Measurements from ENCODE around the gene AP2A2.

Gene AP2A2

GRCh38 chr11:1026641-1027482 is 101.2 kb downstream of the AP2A2 start:
- Histone ChIP-seq H3K36me3 (ENCODE audit: control insufficient read depth in 2 of 2, insufficient read depth in 1 of 2, low read length in 2 of 2) (no peaks in the 10 kb centered on the region), H3K27ac (ENCODE audit: extremely low read depth, low read depth, low read length) (no peak overlapping the region), H3K4me3 (ENCODE audit: low read depth, low read length) (no peak overlapping the region), H3K4me1 (ENCODE audit: control insufficient read depth, insufficient read depth, low read length) (no peaks in the 10 kb centered on the region), H3K9me3 (ENCODE audit: control insufficient read depth, insufficient read depth, low read depth, low read length) (no peaks in the 10 kb centered on the region)
- ChIA-PET POLR2A (no interaction called here), CTCF (no interaction called here)
- TF ChIP-seq ZNF654 (tag by site-specific recombination; IDR thresholded peaks at IDR 0.05; ENCODE audit: low read depth): no peak
- TF ChIP-seq ZNF658 (tag by site-specific recombination; IDR thresholded peaks at IDR 0.05): no peak
- TF ChIP-seq ZNF174 (tag by site-specific recombination; IDR thresholded peaks at IDR 0.05): no peak
- TF ChIP-seq, protein P1, sequence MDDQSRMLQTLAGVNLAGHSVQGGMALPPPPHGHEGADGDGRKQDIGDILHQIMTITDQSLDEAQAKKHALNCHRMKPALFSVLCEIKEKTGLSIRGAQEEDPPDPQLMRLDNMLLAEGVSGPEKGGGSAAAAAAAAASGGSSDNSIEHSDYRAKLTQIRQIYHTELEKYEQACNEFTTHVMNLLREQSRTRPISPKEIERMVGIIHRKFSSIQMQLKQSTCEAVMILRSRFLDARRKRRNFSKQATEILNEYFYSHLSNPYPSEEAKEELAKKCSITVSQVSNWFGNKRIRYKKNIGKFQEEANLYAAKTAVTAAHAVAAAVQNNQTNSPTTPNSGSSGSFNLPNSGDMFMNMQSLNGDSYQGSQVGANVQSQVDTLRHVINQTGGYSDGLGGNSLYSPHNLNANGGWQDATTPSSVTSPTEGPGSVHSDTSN (CRISPR knock-in tag; IDR thresholded peaks at IDR 0.05): no peak
- TF ChIP-seq ZNF596 (tag by site-specific recombination; IDR thresholded peaks at IDR 0.05): no peak
- TF ChIP-seq, protein P2, sequence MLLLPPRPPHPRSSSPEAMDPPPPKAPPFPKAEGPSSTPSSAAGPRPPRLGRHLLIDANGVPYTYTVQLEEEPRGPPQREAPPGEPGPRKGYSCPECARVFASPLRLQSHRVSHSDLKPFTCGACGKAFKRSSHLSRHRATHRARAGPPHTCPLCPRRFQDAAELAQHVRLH (tag by site-specific recombination; IDR thresholded peaks at IDR 0.05): no peak
- TF ChIP-seq ZNF544 (tag by site-specific recombination; IDR thresholded peaks at IDR 0.05): no peak
- no peak for TF ChIP-seq ZNF791 (tag by site-specific recombination; IDR thresholded peaks at IDR 0.05)
- TF ChIP-seq WT1 (tag by site-specific recombination; IDR thresholded peaks at IDR 0.05): no peak
- TF ChIP-seq ZNF423 (tag by site-specific recombination; IDR thresholded peaks at IDR 0.05): no peak
- TF ChIP-seq KLF7 (tag by site-specific recombination; IDR thresholded peaks at IDR 0.05; ENCODE audit: borderline replicate concordance): no peak
- TF ChIP-seq, protein P3, sequence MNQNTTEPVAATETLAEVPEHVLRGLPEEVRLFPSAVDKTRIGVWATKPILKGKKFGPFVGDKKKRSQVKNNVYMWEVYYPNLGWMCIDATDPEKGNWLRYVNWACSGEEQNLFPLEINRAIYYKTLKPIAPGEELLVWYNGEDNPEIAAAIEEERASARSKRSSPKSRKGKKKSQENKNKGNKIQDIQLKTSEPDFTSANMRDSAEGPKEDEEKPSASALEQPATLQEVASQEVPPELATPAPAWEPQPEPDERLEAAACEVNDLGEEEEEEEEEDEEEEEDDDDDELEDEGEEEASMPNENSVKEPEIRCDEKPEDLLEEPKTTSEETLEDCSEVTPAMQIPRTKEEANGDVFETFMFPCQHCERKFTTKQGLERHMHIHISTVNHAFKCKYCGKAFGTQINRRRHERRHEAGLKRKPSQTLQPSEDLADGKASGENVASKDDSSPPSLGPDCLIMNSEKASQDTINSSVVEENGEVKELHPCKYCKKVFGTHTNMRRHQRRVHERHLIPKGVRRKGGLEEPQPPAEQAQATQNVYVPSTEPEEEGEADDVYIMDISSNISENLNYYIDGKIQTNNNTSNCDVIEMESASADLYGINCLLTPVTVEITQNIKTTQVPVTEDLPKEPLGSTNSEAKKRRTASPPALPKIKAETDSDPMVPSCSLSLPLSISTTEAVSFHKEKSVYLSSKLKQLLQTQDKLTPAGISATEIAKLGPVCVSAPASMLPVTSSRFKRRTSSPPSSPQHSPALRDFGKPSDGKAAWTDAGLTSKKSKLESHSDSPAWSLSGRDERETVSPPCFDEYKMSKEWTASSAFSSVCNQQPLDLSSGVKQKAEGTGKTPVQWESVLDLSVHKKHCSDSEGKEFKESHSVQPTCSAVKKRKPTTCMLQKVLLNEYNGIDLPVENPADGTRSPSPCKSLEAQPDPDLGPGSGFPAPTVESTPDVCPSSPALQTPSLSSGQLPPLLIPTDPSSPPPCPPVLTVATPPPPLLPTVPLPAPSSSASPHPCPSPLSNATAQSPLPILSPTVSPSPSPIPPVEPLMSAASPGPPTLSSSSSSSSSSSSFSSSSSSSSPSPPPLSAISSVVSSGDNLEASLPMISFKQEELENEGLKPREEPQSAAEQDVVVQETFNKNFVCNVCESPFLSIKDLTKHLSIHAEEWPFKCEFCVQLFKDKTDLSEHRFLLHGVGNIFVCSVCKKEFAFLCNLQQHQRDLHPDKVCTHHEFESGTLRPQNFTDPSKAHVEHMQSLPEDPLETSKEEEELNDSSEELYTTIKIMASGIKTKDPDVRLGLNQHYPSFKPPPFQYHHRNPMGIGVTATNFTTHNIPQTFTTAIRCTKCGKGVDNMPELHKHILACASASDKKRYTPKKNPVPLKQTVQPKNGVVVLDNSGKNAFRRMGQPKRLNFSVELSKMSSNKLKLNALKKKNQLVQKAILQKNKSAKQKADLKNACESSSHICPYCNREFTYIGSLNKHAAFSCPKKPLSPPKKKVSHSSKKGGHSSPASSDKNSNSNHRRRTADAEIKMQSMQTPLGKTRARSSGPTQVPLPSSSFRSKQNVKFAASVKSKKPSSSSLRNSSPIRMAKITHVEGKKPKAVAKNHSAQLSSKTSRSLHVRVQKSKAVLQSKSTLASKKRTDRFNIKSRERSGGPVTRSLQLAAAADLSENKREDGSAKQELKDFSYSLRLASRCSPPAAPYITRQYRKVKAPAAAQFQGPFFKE (tag by site-specific recombination; IDR thresholded peaks at IDR 0.05; ENCODE audit: borderline replicate concordance): no peak
- TF ChIP-seq ZNF514 (tag by site-specific recombination; IDR thresholded peaks at IDR 0.05): no peak
- TF ChIP-seq, protein P4, sequence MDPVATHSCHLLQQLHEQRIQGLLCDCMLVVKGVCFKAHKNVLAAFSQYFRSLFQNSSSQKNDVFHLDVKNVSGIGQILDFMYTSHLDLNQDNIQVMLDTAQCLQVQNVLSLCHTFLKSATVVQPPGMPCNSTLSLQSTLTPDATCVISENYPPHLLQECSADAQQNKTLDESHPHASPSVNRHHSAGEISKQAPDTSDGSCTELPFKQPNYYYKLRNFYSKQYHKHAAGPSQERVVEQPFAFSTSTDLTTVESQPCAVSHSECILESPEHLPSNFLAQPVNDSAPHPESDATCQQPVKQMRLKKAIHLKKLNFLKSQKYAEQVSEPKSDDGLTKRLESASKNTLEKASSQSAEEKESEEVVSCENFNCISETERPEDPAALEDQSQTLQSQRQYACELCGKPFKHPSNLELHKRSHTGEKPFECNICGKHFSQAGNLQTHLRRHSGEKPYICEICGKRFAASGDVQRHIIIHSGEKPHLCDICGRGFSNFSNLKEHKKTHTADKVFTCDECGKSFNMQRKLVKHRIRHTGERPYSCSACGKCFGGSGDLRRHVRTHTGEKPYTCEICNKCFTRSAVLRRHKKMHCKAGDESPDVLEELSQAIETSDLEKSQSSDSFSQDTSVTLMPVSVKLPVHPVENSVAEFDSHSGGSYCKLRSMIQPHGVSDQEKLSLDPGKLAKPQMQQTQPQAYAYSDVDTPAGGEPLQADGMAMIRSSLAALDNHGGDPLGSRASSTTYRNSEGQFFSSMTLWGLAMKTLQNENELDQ (tag by site-specific recombination; IDR thresholded peaks at IDR 0.05; ENCODE audit: low read depth): no peak
- no peak for TF ChIP-seq ZNF830 (tag by site-specific recombination; IDR thresholded peaks at IDR 0.05; ENCODE audit: low read depth)
- TF ChIP-seq ZNF292 (tag by site-specific recombination; IDR thresholded peaks at IDR 0.05; ENCODE audit: borderline replicate concordance, low read depth): no peak
- TF ChIP-seq ZNF112 (tag by site-specific recombination; IDR thresholded peaks at IDR 0.05): no peak
- no peak for TF ChIP-seq ZSCAN4 (tag by site-specific recombination; IDR thresholded peaks at IDR 0.05)
